ENCODE results near the gene TSPAN18. TPM values are rescaled to one million over a fixed set of nuclear protein-coding genes. Genes with fewer than 3 reads are reported as not detected.

Gene TSPAN18
- total and polyA plus RNA-seq, 2 of the 8 experiments (the other 6 are each of a cell fraction or from before 2014, with no cell fraction given): 5.2 to 10.2 TPM

GRCh38 chr11:44943118-44943517 lies 216.4 kb downstream of the TSPAN18 start (continued):
- TF ChIP-seq NANOG (IDR thresholded peaks at IDR 0.05; ENCODE audit: insufficient read depth, low read depth, low read length, poor library complexity, severe bottlenecking) (no peak), RAD21 (IDR thresholded peaks at IDR 0.05 in 1 of 2, conservative IDR thresholded peaks at IDR 0.05 in 1 of 2; ENCODE audit: low read depth in 2 of 2, low read length in 2 of 2) (no peak), TEAD4 (IDR thresholded peaks at IDR 0.05; ENCODE audit: low read depth, low read length) (no peak), TAF7 (optimal IDR thresholded peaks at IDR 0.05; ENCODE audit: borderline replicate concordance, low read depth, low read length) (no peak)
